Stimulated activated CD4-positive, alpha-beta T cell treated with anti-CD3 and anti-CD28 coated beads, Interleukin-4, amount 100 ng/mL, for 24 hours (primary cell): ENCODE measurements around the gene CLDND1.

Experiments
- DNase-seq: peaks from one replicate; pipeline ENCODE4 v3.0.0-alpha.2; 2020

The CLDND1 gene

DNA sequence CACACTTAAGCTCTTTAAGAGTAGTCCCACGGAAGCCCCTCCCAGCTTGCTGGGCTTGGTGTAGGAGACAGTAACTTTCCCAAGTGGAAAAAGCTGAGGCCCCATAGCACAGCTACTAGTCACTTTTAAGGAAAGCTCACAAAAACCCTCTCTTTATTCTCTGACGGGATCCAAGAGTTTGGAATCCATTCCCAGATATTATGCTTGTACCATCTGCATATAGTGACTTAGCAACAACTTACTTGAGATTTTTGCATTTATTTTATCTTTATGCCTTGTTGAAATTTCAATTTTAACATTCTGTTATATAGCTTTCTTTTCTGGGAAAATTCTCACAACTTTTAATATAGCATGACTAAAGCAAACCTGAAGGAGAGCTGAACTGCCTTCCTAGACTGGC, 28.5 kb upstream of the CLDND1 start:
- no peak for DNase-seq

- DNase-seq, result no peak
Observed at GRCh38 chr3:98550833-98551232, 28.1 kb upstream of the CLDND1 start.

GRCh38 chr3:98548544-98548943, 25.8 kb upstream of the CLDND1 start:
- DNase-seq, result no peak

- peak; percentile 26 for DNase-seq
Observed at GRCh38 chr3:98545940-98546339, 23.2 kb upstream of the CLDND1 start.

GRCh38 chr3:98542623-98543022, 19.9 kb upstream of the CLDND1 start:
- DNase-seq, result no peak

- no peak for DNase-seq
Observed at GRCh38 chr3:98541695-98542094, 19.0 kb upstream of the CLDND1 start.

DNA sequence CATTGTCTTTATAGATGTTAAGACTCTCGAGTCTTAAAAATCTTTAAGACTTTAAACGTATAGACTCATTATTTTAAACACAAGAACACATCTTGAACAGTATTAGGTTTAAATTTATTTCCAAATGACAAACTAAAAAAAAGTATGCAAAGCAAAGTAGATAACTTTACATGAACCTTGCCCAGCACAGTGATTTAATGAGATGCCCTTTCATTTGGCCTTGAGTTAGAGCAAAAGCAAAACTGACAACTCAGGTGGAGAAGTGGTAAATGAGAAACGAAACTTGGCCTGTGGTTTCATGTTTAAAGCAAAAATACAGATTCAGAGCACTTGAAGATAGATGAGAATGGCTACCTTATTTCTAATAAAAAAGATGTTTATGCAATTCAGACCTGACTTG, 17.6 kb upstream of the CLDND1 start:
- peak; percentile 21 for DNase-seq

DNA sequence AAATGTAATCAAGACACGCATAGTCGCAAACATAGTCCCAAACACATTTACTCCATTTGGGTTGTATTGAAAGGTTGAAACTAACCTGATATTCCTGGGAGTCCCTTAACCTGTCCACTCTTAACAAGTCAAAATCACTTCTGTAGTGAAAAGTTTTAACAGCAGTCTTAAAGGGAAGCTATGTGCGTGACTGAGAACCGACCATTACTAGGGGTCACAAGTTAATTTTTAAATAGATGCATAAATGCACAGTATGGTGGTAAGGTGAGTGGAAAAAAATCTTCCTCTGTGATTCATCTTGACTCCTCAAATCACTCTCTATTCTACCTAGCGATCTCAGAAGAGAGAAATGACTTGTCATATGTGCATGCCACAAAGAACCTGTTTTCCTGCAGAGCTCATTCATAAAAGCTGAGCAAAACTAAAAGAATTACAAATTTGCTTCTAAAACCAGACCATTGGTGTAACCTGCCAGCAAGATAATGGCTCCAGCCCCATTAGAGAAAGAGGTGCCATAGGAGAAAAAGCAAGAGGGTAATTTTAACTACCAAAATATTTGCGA, 13.8 kb upstream of the CLDND1 start:
- DNase-seq, result peak; percentile 31

DNA sequence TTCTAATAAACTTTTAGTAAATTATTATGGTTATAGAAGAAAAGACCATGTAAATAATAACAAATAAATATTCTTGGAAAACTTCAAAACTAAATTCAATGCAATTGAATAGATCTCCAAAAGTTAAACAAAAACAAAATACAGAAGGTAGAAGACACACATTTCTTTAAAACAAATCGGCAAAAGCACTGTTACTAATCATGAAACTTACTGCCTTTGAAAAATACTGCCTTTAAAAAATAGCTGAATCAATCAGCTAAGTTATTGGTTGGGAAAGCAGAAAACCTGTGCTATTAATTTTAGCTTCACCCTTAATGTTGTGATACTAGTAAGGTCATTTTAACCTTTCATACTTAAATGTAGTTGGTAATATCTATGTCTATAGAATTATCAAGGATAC, 12.0 kb upstream of the CLDND1 start:
- DNase-seq, result no peak

GRCh38 chr3:98534168-98534567, 11.5 kb upstream of the CLDND1 start:
- no peak for DNase-seq

DNA sequence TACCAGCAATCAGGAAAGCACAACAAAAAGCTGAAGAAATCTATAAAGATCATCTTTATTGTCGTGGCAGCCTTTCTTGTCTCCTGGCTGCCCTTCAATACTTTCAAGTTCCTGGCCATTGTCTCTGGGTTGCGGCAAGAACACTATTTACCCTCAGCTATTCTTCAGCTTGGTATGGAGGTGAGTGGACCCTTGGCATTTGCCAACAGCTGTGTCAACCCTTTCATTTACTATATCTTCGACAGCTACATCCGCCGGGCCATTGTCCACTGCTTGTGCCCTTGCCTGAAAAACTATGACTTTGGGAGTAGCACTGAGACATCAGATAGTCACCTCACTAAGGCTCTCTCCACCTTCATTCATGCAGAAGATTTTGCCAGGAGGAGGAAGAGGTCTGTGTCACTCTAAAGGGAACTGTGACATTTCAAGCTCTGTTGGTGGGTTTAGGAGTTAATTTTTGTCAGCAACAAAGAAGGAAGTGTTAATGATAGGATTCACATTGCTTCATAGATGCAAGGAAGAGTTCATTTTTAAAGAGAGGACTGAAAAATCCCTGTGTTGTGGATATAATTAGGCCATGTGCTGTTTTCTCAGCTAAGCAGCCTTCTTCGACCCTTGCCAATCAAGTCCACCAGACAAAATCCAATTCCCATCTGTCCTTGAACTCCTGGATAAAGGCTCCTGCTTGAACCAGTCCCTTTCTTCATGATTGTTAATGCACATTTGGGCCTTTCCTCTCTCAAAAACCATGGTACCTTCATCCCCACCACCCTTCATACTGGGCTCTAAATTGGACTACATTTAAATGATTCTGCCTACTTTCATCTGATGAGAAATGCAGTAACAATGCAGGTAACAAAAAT, 10.2 kb upstream of the CLDND1 start:
- no peak for DNase-seq

DNA sequence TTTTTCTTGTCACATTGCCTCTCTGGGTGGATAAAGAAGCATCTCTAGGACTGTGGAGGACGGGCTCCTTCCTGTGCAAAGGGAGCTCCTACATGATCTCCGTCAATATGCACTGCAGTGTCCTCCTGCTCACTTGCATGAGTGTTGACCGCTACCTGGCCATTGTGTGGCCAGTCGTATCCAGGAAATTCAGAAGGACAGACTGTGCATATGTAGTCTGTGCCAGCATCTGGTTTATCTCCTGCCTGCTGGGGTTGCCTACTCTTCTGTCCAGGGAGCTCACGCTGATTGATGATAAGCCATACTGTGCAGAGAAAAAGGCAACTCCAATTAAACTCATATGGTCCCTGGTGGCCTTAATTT, 9.6 kb upstream of the CLDND1 start:
- no peak for DNase-seq

DNA sequence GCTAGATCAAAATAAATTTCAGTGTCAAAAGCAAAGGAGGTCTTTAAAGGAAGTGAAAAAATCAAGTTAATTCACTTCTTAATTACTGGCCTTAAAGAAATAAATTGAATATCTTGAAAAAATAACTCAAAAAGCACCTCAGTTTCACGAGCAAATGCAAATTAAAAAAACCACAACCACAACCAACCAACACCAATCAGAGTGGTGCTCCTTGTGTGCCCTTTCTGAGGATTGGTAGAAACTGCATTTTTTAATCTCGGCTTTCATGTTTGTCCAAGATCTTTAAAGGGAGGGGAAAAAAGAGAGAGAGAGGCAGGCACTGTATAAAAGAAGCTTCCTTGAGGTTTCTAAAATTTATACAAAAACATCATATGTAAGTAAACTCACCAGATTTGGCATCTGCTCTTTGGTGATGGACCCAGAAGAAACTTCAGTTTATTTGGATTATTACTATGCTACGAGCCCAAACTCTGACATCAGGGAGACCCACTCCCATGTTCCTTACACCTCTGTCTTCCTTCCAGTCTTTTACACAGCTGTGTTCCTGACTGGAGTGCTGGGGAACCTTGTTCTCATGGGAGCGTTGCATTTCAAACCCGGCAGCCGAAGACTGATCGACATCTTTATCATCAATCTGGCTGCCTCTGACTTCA, 9.0 kb upstream of the CLDND1 start, which contains the start of gene GPR15:
Gene GPR15, plus strand, starts transcription at position 357 of the 653 bp plus-strand sequence. Its CDS starts 56 bp downstream, at position 413.
- DNase-seq, result no peak

GRCh38 chr3:98530676-98531075, 8.0 kb upstream of the CLDND1 start:
- no peak for DNase-seq

- DNase-seq, result no peak
Observed at GRCh38 chr3:98529856-98530459, 7.3 kb upstream of the CLDND1 start.

DNA sequence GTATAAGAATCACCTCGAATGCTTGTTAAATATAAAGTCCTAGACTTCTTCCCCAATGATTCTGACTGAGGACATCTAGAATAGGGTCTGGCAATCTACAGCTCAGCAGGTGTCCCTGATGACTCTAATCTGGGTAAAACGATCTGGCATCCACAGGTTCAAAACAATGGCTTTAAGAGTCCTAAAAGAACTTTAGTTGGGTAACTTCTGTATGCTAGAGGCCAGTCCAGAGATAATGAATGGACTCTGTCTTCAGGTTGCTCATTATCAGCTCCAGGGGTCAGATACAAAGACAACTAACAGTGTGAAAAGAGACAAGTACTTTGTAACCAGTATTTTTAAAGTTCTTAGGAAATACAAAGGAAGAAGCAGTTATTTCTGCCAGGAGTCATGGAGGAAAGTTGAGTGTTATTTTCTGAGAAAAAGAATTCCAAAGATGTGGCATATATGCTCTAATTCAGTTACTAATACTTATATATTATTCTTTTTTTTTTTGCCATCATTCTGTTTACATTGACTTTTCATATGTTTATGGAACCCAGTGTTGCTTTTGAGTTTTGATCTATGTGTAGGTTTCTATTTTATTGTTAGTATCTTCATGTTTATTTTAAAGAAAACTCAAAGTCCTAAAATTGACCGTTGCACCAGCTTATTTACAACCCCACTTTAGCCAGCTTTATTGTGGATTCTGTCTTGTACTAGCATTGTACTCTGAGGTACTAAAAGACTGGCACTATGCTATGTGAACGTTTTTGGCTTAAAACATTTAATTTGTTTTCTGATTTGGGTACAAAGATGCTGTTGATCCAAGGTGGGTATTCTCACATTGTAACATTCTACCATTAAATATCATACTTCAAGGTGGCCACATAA, 6.0 kb upstream of the CLDND1 start:
- DNase-seq, result no peak

DNA sequence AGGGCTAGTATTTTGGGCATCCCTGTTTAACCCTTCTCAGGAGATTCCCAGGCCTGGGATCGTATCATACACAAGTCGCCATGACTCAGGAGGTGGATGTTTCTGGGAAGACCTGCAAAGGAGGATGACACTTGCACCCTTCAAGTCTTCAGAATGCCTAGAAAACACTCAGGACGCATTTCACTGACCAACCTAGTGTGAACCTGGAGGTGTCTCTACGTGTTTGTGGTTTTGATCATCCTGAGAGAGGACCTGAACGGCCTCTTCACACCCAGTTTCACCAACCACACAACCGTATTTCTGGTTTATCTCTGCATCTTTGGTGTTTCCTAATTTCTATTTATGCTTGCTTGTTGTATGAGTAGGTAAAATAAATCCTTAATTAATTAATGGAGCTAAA, 2.8 kb upstream of the CLDND1 start:
- no peak for DNase-seq

DNA sequence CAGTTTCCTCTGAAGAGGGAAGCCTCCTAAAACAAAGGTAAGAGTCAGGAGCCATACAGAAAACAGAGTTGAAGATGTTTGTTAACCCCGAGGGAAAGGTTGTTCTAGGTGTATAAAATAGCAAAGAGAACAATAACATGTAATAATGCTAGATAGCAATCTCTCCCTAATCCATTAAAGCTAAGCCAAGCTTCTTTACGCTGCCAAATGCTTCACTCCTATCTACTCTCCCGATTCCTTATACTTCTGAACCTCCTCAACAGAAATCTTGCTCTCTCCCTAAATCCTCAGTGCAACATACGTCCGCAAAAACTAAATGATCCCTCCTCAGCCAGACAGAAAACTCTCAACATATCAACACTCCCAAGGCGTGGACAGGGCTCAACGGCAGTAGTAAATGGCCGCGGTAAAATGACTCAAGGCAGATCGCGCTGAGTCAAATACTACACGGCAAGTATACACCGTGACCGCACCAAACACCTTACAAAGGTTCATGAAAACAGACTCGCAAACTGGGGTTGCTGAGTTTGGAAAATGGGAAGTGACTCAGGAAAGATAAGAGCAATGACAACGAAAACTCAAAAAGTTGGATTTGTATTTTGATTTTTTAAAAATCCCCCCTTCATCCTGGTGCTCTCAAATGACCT, 682 bp downstream of the CLDND1 start:
- DNase-seq, result peak; percentile 76

- no peak for DNase-seq
Observed at GRCh38 chr3:98519351-98519750, 3.4 kb downstream of the CLDND1 start.

GRCh38 chr3:98518816-98519215, 3.9 kb downstream of the CLDND1 start:
- no peak for DNase-seq

GRCh38 chr3:98514948-98515347, 7.8 kb downstream of the CLDND1 start:
- DNase-seq, result no peak

DNA sequence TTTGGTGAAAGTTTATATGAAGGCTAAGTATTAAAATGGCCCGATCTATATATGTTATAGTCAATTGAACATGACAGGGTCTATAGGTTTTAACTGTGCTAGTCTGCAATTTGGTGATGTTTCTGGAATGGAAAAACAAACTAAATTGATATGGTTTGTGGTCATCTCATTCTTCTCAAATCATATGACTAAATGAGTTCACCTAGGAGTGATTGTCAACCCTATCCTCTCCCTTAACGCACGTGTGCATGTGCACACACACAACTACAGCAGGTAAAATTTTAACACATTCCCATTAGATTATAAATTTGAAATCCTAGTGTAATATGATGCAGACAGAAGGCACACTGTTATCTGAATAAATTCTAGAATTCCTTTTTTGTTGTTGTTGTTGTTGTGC, 9.0 kb downstream of the CLDND1 start:
- DNase-seq, result no peak
